Mucosa of stomach (tissue), 1 donor: ENCODE measurements around the gene WDR31.
A peak's percentile ranks its signal among the peaks of the same experiment; 100 is the strongest.
"Not testable (repeated sequence)": the region's sequence is repeated elsewhere in the genome, so short reads cannot be mapped to it uniquely, and the experiment has no call there.

Experiments
- H3K27me3 ChIP-seq: one replicate; pipeline ENCODE4 v1.7.0; 2013; ENCODE audit warnings: mild to moderate bottlenecking, low read length; ENCODE audit not compliant: control insufficient read depth, insufficient read depth
- H3K36me3 ChIP-seq: one replicate; pipeline ENCODE4 v1.7.0; 2013; ENCODE audit warnings: low read length; ENCODE audit not compliant: control insufficient read depth, insufficient read depth
- H3K4me1 ChIP-seq: one replicate; pipeline ENCODE4 v1.7.0; 2013; ENCODE audit warnings: mild to moderate bottlenecking, low read length; ENCODE audit not compliant: control insufficient read depth, insufficient read depth
- H3K4me3 ChIP-seq: one replicate; pipeline ENCODE4 v1.7.0; 2013; ENCODE audit warnings: low read length
- H3K9ac ChIP-seq: one replicate; pipeline ENCODE4 v1.7.0; 2013; ENCODE audit warnings: mild to moderate bottlenecking, low read length, moderate library complexity
- H3K9me3 ChIP-seq: one replicate; pipeline ENCODE4 v1.7.0; 2013; ENCODE audit warnings: mild to moderate bottlenecking, low read length, moderate library complexity; ENCODE audit not compliant: control insufficient read depth
- donor health status: Pancreatic carcinoma.

The WDR31 gene

GRCh38 chr9:113376634-113377567 lies 36.8 kb upstream of the WDR31 start, which contains the start of gene HDHD3:
TSS of gene HDHD3 (minus strand) at chr9:113376986. CDS start at chr9:113374354, 2,632 bp downstream.
- H3K36me3 ChIP-seq: peaks cover 20% of the 10 kb centered on the region
- H3K4me1 ChIP-seq: peaks cover 56% of the 10 kb centered on the region

GRCh38 chr9:113375057-113376023 lies 35.3 kb upstream of the WDR31 start:
- peak overlapping the region; percentile 98 for H3K9ac ChIP-seq
- H3K4me3 ChIP-seq: peak overlapping the region; percentile 80
- peaks cover 20% of the 10 kb centered on the region for H3K36me3 ChIP-seq
- H3K27me3 ChIP-seq: no peaks in the 10 kb centered on the region
- peaks cover 42% of the 10 kb centered on the region for H3K4me1 ChIP-seq
- no peaks in the 10 kb centered on the region for H3K9me3 ChIP-seq

More at GRCh38 chr9:113376634-113377567, 36.8 kb upstream of the WDR31 start, which contains the start of gene HDHD3:
- H3K27me3 ChIP-seq: no peaks in the 10 kb centered on the region
- no peaks in the 10 kb centered on the region for H3K9me3 ChIP-seq
- peak within 1 kb of the TSS; percentile 80 for H3K4me3 ChIP-seq
- peak within 1 kb of the TSS; percentile 98 for H3K9ac ChIP-seq

DNA sequence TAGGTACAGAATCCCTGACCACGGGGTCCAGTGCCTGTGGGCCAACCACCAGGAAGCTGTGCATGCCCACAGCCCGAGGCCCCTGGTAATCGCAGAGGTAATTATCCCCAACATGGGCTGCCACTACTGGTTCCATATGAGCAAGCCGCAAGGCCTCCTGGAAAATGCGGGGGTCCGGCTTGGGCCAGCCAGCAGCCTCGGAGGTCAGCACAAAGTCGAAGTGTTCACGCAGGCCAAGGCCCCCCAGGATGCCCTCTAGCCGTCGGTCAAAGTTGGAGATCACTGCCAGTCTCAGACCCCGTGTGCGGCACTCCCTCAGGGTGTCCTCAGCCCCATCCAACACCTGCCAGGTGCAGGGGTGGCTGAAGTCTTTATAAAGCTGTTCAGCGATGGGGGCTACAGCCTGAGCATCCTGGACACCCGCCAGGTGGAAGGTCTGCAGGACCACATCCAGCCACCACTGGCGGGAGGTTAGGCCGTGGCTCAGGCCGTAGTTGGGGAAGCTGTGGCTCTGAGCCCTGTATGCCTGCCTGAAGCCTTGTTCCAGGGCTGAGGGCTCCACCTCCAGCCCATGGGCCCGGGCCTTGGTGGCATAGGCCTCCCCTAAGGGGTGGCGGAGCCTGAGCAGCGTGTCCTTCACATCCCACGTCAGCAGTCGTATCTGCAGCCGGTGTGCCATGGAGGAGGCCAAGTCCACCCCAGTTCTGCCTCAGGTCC lies 33.8 kb upstream of the WDR31 start:
- no peaks in the 10 kb centered on the region for H3K27me3 ChIP-seq
- H3K4me3 ChIP-seq: no peak overlapping the region
- H3K9me3 ChIP-seq: no peaks in the 10 kb centered on the region
- H3K36me3 ChIP-seq: peaks cover 20% of the 10 kb centered on the region
- peaks cover 42% of the 10 kb centered on the region for H3K4me1 ChIP-seq
- H3K9ac ChIP-seq: no peak overlapping the region

- Histone ChIP-seq H3K36me3 (peaks cover 20% of the 10 kb centered on the region), H3K9ac (no peak overlapping the region), H3K27me3 (no peaks in the 10 kb centered on the region), H3K9me3 (no peaks in the 10 kb centered on the region), H3K4me3 (no peak overlapping the region), H3K4me1 (peaks cover 44% of the 10 kb centered on the region)
Observed at GRCh38 chr9:113373256-113373655, 33.2 kb upstream of the WDR31 start.

- peaks cover 20% of the 10 kb centered on the region for H3K36me3 ChIP-seq
- H3K27me3 ChIP-seq: no peaks in the 10 kb centered on the region
- no peak overlapping the region for H3K4me3 ChIP-seq
- no peaks in the 10 kb centered on the region for H3K9me3 ChIP-seq
- H3K9ac ChIP-seq: no peak overlapping the region
- peaks cover 42% of the 10 kb centered on the region for H3K4me1 ChIP-seq
Observed at GRCh38 chr9:113372059-113372458, 32.0 kb upstream of the WDR31 start.

DNA sequence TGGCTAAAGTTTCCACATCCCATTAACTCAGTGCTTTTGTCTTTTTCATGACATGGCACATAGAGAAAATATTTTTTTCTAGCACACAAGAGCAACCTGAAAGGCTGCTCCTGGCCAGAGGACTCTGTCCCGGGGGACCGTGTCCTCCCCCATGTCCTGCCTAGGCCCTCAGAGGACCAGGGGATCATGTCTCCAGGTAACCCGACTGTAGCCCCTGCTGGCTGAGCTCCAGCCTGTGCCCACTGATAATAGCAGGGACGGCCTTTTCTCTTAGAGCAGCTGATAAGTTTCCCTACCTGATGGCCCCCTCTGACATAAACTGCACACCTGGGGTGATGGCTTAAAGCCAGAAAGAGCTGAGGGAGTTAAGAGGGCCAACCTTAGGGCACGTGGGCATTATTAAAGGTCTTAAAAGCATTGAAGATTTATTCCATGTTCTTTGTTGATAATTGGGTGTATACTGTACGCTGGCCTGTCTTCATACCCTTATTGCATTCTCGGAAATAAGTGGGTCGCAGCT lies 30.8 kb upstream of the WDR31 start:
- Histone ChIP-seq H3K9me3 (no peaks in the 10 kb centered on the region), H3K4me3 (no peak overlapping the region), H3K4me1 (peaks cover 42% of the 10 kb centered on the region), H3K9ac (no peak overlapping the region), H3K36me3 (peaks cover 20% of the 10 kb centered on the region), H3K27me3 (no peaks in the 10 kb centered on the region)

- no peak overlapping the region for H3K9ac ChIP-seq
- peaks cover 20% of the 10 kb centered on the region for H3K36me3 ChIP-seq
- H3K27me3 ChIP-seq: no peaks in the 10 kb centered on the region
- H3K4me3 ChIP-seq: no peak overlapping the region
- H3K4me1 ChIP-seq: peaks cover 33% of the 10 kb centered on the region
- no peaks in the 10 kb centered on the region for H3K9me3 ChIP-seq
Observed at GRCh38 chr9:113369855-113370140, 29.7 kb upstream of the WDR31 start.

GRCh38 chr9:113368982-113369854 lies 29.1 kb upstream of the WDR31 start:
- Histone ChIP-seq H3K4me1 (peaks cover 27% of the 10 kb centered on the region), H3K27me3 (no peaks in the 10 kb centered on the region), H3K4me3 (no peak overlapping the region), H3K9ac (peak overlapping the region; percentile 30), H3K9me3 (no peaks in the 10 kb centered on the region), H3K36me3 (peaks cover 17% of the 10 kb centered on the region)

- Histone ChIP-seq H3K4me3 (no peak overlapping the region), H3K9ac (no peak overlapping the region)
Observed at GRCh38 chr9:113368348-113368981, 28.4 kb upstream of the WDR31 start.

DNA sequence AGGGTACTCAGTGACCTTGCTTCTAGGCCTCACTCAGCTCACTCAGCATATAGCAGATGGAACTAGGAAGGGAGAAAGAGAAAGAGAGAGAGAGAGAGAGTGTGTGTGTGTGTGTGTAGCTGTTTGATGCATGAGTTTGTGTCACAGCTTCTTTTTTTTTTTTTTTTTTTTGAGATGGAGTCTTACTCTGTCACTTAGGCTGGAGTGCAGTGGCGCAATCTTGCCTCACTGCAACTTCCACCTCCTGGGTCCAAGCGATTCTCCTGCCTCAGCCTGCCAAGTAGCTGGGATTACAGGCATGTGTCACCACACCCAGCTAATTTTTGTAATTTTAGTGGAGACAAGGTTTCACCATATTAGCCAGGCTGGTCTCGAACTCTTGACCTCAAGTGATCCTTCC lies 25.6 kb upstream of the WDR31 start:
- H3K36me3 ChIP-seq, H3K9me3 ChIP-seq, H3K9ac ChIP-seq, H3K27me3 ChIP-seq, H3K4me3 ChIP-seq: not testable (repeated sequence)
- peaks cover 25% of the 10 kb centered on the region for H3K4me1 ChIP-seq

More at GRCh38 chr9:113368348-113368981, 28.4 kb upstream of the WDR31 start:
- Histone ChIP-seq H3K36me3 (peaks cover 9% of the 10 kb centered on the region), H3K27me3 (no peaks in the 10 kb centered on the region), H3K4me1 (peaks cover 20% of the 10 kb centered on the region), H3K9me3 (no peaks in the 10 kb centered on the region)
